HG03432 (cell line): ENCODE results near the gene ZNF740.
A peak's percentile ranks its signal among the peaks of the same experiment; 100 is the strongest.
"Not testable (repeated sequence)": the region's sequence is repeated elsewhere in the genome, so short reads cannot be mapped to it uniquely, and the experiment has no call there.

ENCODE experiments used
- ATAC-seq: cut with Tn5 transposase; IDR thresholded peaks from one replicate; pipeline ENCODE4 v1.9.1; 2021; ENCODE audit warnings: mild to moderate bottlenecking, moderate library complexity; ENCODE audit not compliant: unreplicated experiment

ZNF740 gene, protein sequence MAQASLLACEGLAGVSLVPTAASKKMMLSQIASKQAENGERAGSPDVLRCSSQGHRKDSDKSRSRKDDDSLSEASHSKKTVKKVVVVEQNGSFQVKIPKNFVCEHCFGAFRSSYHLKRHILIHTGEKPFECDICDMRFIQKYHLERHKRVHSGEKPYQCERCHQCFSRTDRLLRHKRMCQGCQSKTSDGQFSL

DNA sequence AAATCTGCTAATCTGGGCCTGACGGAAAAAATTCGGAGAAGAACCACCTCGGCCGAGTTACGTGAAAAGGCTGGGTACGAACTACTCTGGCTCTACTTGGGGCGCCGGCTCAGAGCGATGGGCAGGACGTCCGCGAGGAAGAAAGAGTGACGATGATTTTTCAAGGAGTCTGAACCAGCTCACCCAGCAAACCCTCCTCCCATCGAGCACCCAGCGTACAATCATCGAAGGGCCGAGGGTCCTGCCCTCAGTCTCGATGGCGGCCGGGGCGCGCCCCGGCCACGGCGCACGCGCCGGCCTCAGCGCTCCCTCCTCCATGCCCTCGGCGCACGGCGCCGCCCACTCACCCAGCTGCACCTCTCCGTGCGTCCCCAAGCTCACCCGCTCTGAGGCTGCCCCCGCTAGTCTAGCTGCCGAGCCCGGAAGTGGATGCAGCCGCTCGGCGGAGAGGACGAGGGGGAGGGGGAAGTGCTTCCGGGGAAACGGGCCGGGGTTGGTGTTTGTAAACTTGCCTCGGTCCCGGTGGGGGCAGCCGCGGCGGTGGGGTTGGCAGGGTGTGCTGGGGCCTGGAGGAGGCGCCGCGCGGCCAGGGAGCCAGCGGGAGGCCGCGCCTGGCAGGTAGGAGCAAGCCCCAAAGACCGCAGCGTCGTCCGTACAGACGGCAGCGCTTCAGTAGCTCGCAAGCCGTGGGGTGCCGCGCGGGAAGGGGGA, at the start of gene ZNF740, which contains the start of gene CSAD:
Gene ZNF740, plus strand, starts transcription at position 503 of the 711 bp plus-strand sequence. CDS start 1,262 bp downstream, outside the sequence.
Gene CSAD, minus strand, starts transcription at position 706 of the 711 bp plus-strand sequence. CDS start 7,455 bp downstream, outside the sequence.
- ATAC-seq, result peak; percentile 93

DNA sequence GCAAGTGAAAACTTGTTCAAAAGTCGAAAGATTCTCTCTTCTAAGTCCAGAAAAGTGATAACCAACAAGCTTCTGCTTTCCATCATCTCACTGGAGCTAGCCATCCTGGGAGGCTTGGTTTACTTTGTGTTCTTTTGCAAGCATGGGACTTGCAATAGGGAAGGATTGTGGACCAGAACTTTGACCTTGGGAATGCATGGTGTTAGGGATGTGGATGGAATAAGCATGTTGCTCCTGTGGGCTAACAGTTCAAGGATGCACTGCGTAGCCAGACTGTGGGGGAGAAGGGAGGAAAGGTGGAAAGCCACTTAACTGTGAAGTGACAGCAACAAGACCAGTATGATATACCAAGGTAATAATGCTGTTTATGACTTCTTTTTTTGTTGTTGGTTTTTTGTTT, 48.7 kb upstream of the ZNF740 start:
- no peak for ATAC-seq

DNA sequence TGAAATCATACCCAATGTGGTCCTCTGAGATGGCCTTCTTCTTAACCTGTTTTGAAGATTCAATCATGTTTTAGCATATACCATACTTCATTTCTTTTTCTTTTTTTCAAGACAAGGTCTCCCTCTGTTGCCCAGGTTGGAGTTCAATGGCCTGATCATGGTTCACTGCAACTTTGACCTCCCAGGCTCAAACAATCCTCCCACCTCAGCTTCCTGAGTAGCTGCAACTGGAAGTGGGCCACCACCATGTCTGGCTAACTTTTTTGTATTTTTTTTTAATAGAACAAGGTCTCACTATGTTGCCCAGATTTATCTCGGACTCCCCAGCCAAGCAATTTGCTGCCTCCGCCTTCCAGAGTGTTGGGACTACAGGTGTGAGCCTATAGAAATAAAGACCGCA, 46.8 kb upstream of the ZNF740 start:
- ATAC-seq, result no peak

DNA sequence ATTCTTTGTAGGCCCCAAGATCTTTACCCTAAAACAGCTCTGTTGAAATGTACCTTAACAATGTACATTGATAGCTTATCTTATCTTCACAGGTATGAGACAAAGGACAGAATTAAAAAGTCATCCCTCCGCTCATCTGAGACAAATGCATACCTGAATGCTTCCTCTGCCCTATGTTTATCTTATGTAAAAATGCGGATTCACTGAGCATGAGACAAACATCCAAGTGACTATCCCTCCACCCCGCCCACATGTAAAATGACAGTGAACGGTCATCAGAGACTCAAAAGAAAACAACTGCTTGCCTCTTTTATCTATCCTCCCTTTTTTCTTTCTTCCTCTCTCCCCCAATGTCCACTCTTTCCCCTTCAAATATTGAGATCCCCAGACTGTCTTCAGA, 37.2 kb upstream of the ZNF740 start:
- no peak for ATAC-seq

DNA sequence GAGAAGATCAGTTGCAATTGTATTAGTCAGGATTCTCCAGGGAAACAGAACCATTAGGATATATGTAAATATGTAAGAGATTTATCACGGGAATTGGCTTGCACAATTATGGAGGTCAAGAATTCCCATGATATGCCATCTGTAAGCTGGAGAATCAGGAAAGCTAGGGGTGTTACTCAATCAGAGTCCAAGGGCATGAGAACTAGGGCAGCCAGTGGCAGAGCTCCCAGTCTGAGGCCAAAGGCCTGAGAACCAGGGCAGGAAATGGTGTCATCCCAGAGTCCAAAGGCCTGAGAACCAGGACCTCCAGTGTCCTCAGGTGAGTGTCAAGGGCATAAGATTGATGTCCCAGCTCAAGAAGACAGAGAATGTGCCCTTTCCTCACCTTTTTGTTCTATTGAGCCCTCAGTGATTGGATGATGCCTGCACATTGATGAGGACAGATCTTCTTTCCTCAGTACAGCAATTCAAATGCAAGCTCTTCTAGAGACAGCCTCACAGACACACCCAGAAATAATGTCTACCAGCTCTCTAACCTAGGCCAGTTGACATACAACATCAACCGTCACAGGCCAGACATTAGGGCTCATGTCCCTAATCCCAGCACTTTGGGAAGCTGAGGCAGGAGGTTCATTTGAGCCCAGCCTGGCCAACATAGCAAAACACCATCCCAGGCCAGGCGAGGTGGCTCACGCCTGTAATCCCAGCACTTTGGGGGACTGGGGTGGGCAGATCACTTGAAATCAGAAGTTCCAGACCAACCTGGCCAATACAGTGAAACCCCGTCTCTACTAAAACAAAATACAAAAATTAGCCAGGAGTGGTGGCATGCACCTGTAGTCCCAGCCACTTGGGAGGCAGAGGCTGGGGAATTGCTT, 34.9 kb upstream of the ZNF740 start:
- ATAC-seq, result no peak

DNA sequence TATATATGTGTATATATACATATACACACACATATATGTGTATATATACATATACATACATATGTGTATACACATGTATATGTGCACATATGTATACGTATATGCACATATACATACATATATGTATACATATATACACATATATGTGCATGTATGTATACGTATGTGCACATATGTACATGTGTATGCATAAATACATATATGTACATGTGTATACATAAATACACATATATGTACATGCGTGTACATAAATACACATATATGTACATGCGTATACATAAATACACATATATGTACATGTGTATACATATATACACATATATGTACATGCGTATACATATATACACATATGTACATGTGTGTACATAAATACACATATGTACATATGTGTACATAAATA, 33.3 kb upstream of the ZNF740 start:
- ATAC-seq, result no peak

DNA sequence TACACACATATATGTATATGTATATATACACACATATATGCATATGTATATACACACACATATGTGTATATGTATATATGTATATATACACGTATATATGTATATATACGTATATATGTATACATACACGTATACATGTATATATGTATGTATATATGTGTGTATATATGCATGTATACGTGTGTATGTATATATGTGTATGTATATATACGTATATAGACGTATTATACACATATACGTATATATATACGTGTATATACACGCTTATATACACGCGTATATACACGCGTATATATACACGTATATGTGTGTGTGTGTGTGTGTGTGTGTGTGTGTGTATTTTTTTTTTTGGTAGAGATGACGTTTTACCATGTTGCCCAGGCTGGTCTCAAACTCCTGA, 32.9 kb upstream of the ZNF740 start:
- ATAC-seq, result no peak

DNA sequence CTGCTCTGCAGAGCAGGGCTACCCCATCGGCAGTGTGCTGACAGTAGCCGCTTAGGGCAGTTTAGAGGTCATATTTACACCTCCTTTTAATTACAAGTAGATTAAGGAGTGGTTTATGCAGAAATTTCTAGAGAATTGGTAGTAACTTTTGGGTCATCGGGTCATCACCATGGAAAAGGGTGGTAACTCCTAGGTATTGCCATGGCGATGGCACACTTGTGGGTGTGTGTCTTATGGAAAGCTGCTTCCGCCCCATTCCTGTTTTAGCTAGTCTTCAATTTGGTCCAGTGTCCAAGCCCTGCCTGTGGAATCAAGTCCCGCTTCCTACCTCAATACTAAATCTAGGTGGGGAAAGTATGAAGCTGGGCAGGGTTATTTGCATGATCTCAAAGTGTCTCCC, 29.5 kb upstream of the ZNF740 start:
- ATAC-seq, result no peak

DNA sequence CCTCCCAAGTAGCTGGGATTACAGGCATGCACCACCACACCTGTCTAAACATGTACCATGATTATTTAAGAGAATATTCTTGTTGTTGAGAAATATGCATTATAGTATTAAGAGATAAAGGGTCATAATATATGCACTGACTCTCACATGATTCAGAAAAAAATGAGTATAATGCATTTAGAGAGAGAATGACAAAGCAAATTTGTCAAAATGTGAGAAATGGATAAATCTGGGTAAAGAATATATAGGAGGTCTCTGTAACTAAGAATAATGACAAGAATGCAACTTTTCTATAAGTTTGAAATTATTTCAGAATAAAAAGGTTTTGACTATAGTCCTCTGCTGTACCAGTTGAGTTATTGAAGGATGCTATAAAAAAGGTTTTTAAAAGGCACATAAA, 28.1 kb upstream of the ZNF740 start:
- ATAC-seq, result no peak

DNA sequence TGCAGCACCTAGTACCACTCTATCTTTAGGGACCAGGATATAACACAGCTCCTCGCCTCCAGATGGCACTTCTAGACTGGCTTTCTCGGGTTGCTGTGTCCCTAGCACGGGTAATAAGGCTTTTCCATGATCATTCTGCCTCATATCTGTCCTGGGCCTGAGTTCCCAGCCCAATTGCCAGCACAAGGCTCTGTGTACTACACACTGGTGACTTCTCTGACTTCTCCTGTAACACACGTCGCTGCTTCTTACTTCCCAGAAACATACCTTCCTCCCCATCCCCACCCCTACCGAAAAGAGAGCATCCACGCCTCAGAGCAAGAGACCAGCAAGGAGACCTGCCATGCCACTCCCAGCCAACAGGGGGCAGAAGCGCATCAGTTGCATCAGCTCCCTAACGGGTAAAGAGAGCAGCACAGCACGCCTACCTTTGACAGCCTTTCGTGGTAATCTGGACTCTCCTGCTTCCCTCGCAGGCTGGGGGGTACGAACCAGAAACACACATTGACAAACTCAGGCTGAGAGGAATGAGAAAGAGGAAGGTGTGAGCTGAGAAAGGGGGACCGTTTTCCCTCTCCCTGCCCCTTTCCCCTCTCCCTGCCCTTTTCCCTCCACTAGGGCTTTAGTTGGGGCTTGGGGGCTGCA, 21.2 kb upstream of the ZNF740 start:
- peak; percentile 64 for ATAC-seq

DNA sequence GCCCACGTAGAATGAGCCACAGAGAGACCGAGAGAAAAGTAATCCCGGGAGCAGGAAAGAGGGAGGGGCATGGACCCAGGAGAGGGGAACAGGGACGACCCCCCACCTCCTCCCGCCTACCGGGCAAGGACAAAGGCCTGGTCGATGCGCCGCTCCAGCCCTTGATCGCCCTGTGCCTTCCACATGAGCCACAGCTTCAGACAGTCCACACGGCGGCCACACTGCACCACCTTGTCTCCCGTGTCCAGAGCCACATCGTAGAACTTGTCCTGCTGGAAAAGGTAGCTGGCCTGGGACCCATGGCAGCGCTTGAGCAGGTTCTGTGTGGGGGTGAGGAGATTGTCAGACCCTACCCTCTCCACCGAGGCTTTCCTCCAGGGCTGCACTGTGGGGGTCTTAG, 20.5 kb upstream of the ZNF740 start:
- no peak for ATAC-seq

DNA sequence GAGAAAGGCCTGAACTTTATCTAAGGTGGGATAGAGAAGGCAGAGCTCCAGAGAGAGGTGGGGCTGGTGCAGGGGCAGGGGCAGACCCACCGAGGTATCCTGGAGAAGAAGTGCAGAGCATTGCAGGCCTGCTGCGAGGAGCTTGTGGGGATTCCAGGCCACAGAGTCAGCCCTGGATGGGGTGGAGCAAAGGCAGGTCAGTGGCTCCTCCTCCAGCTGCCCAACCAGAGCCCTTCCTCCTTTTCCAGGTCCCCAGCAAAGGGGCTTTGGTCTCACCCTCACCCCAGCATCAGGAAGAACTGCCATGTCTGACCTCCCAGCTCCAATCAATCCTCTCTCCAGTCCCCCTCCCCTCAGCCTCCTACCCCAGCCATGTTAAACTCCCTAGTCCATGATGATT, 19.8 kb upstream of the ZNF740 start:
- ATAC-seq, result no peak

DNA sequence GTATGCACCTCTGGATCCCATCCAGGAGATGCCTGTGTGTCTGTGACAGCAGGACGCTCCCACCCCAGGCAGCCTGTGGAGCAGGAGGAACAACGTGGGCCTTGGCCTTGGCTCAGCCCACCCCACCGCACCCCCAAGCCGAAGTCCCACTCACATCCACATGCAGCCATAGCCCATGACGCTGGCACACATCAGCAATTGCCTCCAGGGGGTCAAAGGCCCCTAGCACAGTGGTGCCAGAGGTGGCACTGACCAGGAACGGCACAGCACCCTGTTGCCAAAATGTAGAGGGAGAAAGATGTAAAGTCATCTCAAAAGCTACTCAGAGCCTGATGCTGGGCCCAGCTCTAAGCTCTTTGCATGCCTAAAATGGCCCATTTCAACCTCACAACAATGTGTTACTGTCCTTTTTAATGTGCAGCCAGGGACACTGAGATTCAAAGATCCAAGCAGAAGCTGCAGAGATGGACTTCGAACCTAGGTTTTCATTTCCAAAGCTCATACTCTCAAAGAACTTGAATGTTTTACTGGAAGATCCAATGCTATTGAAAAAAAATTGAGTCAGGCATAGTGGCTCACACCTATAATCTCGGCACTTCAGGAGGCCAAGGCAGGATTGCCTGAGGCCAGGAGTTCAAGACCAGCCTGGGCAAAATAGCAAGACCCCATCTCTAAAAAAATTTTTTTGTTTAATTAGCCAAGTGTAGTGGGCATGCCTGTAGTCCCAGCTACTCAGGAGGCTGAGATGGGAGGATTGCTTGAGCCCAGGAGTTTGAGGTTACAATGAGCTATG, 19.2 kb upstream of the ZNF740 start:
- no peak for ATAC-seq

DNA sequence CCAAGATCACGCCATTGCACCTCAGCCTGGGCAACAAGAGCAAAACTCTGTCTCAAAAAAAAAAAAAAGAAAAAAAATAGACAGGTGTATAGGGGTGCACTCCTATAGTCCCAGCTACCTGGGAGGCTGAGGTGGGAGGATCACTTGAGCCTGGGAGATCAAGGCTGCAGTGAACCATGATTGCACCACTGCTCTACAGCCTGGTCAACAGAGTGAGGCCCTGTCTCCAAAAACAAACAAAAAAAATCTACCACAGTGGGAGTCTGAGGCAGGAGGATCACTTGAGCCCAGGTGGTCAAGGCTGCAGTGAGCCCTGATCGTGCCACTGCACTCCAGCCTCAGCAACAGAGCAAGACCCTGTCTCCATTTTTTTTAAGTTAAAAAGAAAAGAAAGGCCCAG, 17.5 kb upstream of the ZNF740 start:
- not testable (repeated sequence) for ATAC-seq

DNA sequence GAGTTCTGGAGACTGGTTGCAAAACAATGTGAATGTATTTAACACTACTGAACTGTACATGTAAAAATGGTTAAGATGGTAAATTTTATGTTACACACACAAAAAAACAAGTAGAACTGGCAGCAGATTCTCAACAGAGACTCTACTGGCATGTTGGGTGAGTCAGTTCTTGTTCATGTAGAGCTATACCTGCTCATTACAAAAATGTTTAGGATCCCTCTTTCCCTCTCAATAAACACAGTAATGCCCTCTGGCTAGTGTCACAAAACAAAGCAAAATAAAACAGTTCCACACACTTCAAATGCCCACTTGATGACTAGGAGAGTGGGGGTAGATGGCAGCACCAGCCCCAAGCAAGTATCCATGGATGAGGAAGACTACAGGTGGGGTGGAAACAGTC, 13.7 kb upstream of the ZNF740 start:
- no peak for ATAC-seq

DNA sequence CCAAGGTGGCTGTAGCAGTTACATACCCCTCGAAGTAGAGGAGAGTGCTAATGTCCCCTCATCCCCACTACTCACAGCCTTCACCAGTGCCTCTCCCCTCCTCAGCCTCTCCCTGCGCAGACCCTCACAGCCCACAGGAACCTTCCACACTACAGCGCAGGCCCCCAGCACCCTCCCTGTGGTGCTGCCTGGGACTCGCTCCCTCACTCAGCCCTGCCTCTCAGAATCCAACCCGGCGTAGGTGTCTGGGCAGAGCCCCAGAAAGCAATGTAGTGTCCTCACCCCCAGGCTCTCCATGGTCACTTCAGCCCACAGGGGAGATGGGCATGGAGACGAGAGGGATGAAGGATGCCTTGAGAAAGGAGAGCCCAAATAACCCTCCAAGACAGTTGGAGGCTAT, 10.9 kb upstream of the ZNF740 start:
- ATAC-seq, result no peak

DNA sequence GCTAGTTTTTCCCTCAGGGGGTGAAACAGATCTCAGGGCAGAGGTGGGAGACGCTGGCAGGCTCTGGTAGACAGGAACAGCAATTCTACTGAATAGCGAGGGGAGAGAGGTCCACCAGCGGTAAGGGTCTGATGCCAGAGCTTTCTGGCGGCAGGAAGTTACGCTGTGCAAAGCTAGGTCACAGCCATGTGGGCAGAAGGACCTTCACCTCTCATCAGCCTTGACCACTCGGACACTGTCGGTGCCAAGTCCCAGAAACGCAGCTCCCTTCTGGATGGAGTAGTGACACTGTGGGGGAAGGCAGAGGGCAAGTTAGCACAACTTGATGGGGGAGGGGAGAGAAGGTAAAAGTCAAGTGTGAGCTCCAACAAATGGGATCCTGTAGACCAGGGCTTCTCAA, 10.3 kb upstream of the ZNF740 start:
- no peak for ATAC-seq

DNA sequence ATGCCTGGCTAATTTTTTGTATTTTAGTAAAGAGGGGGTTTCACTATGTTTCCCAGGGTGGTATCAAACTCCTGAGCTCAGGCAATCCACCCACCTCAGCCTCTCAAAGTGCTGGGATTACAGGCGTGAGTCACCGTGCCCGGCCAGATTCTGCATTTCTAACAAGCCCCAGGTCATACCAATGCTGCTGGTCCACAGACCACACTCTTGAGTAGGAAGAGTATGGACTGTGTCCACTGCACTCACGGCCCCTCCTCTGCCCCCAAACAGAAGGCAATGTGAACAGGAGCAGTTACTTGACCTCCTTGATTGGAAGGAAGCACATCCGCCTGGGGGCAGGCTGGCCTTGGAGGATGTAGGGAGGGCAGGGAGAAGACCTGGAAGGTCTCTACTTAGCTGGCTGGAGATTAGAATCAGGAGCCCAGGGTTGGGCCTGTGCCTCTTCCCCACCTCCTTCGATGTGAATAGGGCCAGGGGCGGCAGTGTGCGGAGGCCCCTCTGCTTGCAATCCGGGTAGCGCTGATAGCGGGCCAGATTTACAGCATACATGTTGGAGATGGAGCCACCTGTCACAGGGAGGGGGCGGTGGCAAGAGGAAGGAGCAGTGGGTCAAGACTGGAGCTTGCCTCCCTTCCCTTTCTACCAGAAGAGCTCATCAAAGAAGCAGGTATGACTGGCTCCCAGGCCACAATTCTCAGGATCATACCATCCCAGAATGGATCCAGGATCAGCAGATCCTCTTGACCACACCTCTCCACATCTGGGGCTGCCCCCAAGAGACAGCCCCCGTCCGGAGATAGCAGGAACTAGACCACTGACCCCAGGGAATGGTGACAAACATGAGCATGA, 9.4 kb upstream of the ZNF740 start:
- no peak for ATAC-seq

DNA sequence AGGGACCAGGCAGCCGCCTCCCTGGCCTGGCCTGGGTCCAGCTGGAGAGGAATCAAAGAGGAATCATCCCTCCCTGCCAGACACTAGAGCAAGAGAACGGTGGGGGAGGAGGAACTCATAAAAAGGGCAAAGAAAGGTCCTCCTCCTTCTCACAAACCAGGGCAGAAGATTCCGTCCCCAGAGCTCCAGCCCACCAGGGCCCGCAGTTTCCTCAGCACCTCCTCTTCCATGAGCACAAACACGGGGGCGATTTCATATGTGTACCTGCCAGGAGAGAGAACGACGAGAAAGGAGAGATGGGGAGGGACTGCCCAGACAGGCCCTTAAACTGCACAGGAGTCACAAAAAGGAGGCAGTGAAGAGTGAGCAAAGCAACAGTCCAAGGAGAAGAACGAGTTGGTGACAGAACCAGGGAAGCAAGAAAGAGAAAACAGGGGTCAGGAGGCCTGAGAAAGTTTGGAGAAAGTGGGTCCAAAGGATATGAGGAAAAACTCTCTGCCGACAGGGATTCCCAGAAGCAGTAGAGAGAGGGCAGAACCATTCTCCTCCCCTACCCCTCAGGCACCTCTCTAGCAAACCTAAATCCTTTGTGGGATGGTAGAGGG, 8.7 kb upstream of the ZNF740 start:
- ATAC-seq, result no peak
